HG03342 (cell line): ENCODE data around the gene SPRR4.
"Not testable (repeated sequence)": the region's sequence is repeated elsewhere in the genome, so short reads cannot be mapped to it uniquely, and the experiment has no call there.

ENCODE experiments used
- ATAC-seq: cut with Tn5 transposase; IDR thresholded peaks from one replicate; pipeline ENCODE4 v1.9.1; 2021; ENCODE audit warnings: mild to moderate bottlenecking, moderate library complexity; ENCODE audit not compliant: unreplicated experiment

Gene SPRR4

GRCh38 chr1:153011235-153011758 lies 40.8 kb downstream of the SPRR4 start:
- ATAC-seq, result not testable (repeated sequence)

GRCh38 chr1:153021829-153022228 lies 51.4 kb downstream of the SPRR4 start:
- not testable (repeated sequence) for ATAC-seq
